Activated CD4-positive, alpha-beta T cell treated with anti-CD3 and anti-CD28 coated beads, Interleukin-2, amount 10 ng/mL, durations not matched to agents 24 days and 14 days (primary cell): Measurements from ENCODE around the gene BUD13. TPM values are rescaled to one million over a fixed set of nuclear protein-coding genes. Genes with fewer than 3 reads are reported as not detected.
"Not testable (repeated sequence)": the region's sequence is repeated elsewhere in the genome, so short reads cannot be mapped to it uniquely, and the experiment has no call there.

Experiments
- DNase-seq: peaks from one replicate; pipeline ENCODE4 v3.0.0; 2022
- H3K27ac Mint-ChIP-seq: one replicate; pipeline ENCODE4 v1.8.0; 2022; ENCODE audit warnings: mild to moderate bottlenecking, mixed read lengths
- H3K27me3 Mint-ChIP-seq: one replicate; pipeline ENCODE4 v1.8.0; 2022; ENCODE audit warnings: mixed read lengths
- H3K36me3 Mint-ChIP-seq: one replicate; pipeline ENCODE4 v1.8.0; 2022; ENCODE audit warnings: low read depth, mild to moderate bottlenecking, mixed read lengths
- H3K4me1 Mint-ChIP-seq: one replicate; pipeline ENCODE4 v1.8.0; 2021; ENCODE audit warnings: mixed read lengths
- H3K4me3 Mint-ChIP-seq: one replicate; pipeline ENCODE4 v1.8.0; 2022; ENCODE audit warnings: mild to moderate bottlenecking, moderate library complexity, mixed read lengths
- H3K9me3 Mint-ChIP-seq: one replicate; pipeline ENCODE4 v1.8.0; 2021; ENCODE audit warnings: mixed read lengths
- intact Hi-C: fragments of 100-400 bp; cut with micrococcal nuclease; formaldehyde crosslinking; loops from one replicate; pipeline ENCODE4 v1.15.1; 2023
- total RNA-seq: library from RNA; stranded (reverse); gene quantifications from 2 replicates; pipeline ENCODE4 v1.2.3, GENCODE V29; 2022

BUD13 gene
- total RNA-seq, 1 donor from 2014 or later = 31.5 TPM

GRCh38 chr11:116762132-116762531, 10.7 kb downstream of the BUD13 start:
- Mint-ChIP-seq H3K9me3 (no peaks in the 10 kb centered on the region), H3K36me3 (peaks cover 53% of the 10 kb centered on the region), H3K4me1 (peaks cover 6% of the 10 kb centered on the region), H3K27me3 (no peaks in the 10 kb centered on the region), H3K27ac (no peak overlapping the region), H3K4me3 (no peak overlapping the region)
- intact Hi-C loops = no loop called here
- DNase-seq = no peak

DNA sequence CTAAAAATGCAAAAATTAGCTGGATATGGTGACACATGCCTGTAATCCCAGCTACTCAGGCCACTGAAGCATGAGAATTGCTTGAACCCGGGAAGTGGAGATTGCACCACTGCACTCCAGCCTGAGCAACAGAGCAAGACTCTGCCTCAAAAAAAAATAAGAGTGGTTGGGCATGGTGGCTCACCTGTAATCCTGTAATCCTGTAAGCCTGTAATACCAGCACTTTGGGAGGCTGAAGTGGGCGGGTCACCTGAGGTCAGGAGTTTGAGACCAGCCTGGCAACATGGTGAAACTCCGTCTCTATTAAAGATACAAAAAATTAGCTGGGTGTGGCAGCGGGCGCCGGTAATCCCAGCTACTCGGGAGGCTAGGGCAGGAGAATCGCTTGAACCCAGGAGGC, 16.7 kb downstream of the BUD13 start:
- H3K27me3 Mint-ChIP-seq, DNase-seq, intact Hi-C loops, H3K4me3 Mint-ChIP-seq, H3K4me1 Mint-ChIP-seq, H3K27ac Mint-ChIP-seq, H3K9me3 Mint-ChIP-seq: not testable (repeated sequence)
- H3K36me3 Mint-ChIP-seq = peaks cover 56% of the 10 kb centered on the region

GRCh38 chr11:116750070-116750718, 22.6 kb downstream of the BUD13 start:
- intact Hi-C loops = no loop called here
- no peak for DNase-seq
- Mint-ChIP-seq H3K4me1 (peaks cover 5% of the 10 kb centered on the region), H3K36me3 (peaks cover 35% of the 10 kb centered on the region), H3K9me3 (no peaks in the 10 kb centered on the region), H3K27ac (no peak overlapping the region), H3K4me3 (no peak overlapping the region), H3K27me3 (no peaks in the 10 kb centered on the region)

DNA sequence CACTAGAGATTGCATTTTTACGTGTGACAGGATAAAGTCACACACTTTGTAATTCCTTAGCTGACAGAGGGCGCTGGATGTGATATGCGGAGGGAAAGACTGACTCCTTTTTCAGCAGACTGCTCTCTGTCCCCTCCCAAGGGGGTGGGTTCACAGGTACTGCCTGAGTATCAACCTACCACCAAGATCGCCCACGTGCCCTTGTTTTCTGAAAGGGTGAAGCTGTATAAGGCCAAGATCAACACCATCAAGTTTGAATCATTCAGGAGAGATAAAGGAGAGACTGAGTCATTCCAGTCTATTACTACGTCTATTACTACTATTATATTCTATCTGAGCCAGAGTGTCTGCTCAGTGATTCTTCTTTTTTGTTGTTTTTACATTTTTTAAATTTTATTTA, 30.7 kb downstream of the BUD13 start:
- no peak for DNase-seq
- no peaks in the 10 kb centered on the region for H3K27me3 Mint-ChIP-seq
- H3K27ac Mint-ChIP-seq = no peak overlapping the region
- intact Hi-C loops = no loop called here
- H3K9me3 Mint-ChIP-seq = no peaks in the 10 kb centered on the region
- peaks cover 4% of the 10 kb centered on the region for H3K36me3 Mint-ChIP-seq
- H3K4me3 Mint-ChIP-seq = no peak overlapping the region
- peaks cover 3% of the 10 kb centered on the region for H3K4me1 Mint-ChIP-seq

DNA sequence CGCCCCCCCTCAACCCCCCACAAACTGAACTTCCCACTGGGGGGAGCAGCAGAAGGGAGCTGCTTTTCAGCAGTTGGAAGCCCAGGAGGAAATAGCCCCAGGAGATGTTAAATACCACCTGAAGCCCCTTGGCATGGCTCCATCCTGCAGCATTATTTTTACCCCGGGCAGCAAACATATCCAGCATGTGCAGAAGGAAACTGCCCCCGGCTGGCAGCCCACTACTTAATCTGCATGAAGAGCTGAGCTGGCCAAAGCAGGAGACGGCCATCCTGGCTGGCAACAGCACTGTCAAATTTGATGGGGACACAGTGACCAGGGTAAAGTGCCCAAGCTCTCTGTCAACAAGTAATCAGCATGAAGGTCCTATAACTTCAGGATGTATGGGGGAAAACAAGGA, 32.0 kb downstream of the BUD13 start:
- intact Hi-C loops = no loop called here
- H3K27me3 Mint-ChIP-seq = no peaks in the 10 kb centered on the region
- peaks cover 3% of the 10 kb centered on the region for H3K4me1 Mint-ChIP-seq
- H3K9me3 Mint-ChIP-seq = no peaks in the 10 kb centered on the region
- no peaks in the 10 kb centered on the region for H3K36me3 Mint-ChIP-seq
- H3K4me3 Mint-ChIP-seq = no peak overlapping the region
- DNase-seq = no peak
- no peak overlapping the region for H3K27ac Mint-ChIP-seq

GRCh38 chr11:116738975-116739374, 33.8 kb downstream of the BUD13 start:
- H3K4me3 Mint-ChIP-seq = no peak overlapping the region
- H3K36me3 Mint-ChIP-seq = no peaks in the 10 kb centered on the region
- peaks cover 4% of the 10 kb centered on the region for H3K4me1 Mint-ChIP-seq
- H3K27ac Mint-ChIP-seq = peak overlapping the region; percentile 32
- intact Hi-C loops = no loop called here
- DNase-seq = no peak
- H3K27me3 Mint-ChIP-seq = no peaks in the 10 kb centered on the region
- H3K9me3 Mint-ChIP-seq = no peaks in the 10 kb centered on the region

DNA sequence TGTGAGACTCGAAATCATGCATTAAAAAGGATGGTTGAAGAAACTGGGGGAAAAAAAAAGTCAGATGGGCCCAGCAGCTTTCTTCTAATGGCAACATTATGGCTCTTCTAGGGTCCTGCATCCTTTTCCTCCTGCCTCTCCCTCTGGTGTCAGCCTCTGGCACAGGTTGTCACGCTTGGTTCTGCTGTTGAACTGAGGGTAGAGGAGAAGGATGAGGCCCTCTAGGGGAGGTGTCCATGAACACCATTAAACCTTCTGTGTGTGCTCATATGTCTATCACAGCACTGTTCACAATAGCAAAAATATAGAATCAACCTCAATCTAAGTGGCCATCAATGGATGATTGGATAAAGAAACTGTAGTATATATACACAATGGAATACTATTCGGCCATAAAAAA, 36.0 kb downstream of the BUD13 start:
- no peak for DNase-seq
- Mint-ChIP-seq H3K27ac (no peak overlapping the region), H3K4me1 (peaks cover 13% of the 10 kb centered on the region), H3K4me3 (no peak overlapping the region), H3K9me3 (no peaks in the 10 kb centered on the region), H3K36me3 (no peaks in the 10 kb centered on the region), H3K27me3 (no peaks in the 10 kb centered on the region)
- intact Hi-C loops = no loop called here

DNA sequence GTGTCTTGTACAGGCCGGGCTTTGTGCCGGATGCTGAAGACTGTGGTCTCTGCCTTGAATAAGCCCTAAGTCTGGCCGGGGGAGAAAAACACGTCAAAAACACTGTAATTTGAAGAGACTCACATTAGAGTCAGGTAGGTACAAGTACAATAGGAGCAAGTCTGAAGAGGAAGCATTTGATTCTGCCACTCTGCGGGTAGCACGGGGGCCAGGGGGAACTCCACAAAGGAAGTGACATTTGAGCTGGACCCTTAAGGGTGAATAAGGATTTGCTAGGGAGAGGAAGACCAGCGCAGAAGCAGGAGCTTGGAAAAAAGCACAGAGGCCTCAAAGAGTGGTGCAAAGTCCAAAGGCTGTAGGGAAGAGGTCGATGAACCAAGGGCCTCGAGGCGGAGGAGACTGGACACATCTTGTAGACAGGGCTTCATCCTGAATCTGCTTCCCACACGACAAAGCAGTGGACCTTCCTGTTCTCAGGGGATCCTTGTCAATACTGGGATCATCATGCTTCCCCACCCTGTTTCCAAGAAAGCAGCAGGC, 38.7 kb downstream of the BUD13 start:
- H3K27me3 Mint-ChIP-seq = no peaks in the 10 kb centered on the region
- no peak overlapping the region for H3K4me3 Mint-ChIP-seq
- H3K4me1 Mint-ChIP-seq = peaks cover 11% of the 10 kb centered on the region
- no peak for DNase-seq
- intact Hi-C loops = no loop called here
- no peaks in the 10 kb centered on the region for H3K36me3 Mint-ChIP-seq
- no peak overlapping the region for H3K27ac Mint-ChIP-seq
- no peaks in the 10 kb centered on the region for H3K9me3 Mint-ChIP-seq

DNA sequence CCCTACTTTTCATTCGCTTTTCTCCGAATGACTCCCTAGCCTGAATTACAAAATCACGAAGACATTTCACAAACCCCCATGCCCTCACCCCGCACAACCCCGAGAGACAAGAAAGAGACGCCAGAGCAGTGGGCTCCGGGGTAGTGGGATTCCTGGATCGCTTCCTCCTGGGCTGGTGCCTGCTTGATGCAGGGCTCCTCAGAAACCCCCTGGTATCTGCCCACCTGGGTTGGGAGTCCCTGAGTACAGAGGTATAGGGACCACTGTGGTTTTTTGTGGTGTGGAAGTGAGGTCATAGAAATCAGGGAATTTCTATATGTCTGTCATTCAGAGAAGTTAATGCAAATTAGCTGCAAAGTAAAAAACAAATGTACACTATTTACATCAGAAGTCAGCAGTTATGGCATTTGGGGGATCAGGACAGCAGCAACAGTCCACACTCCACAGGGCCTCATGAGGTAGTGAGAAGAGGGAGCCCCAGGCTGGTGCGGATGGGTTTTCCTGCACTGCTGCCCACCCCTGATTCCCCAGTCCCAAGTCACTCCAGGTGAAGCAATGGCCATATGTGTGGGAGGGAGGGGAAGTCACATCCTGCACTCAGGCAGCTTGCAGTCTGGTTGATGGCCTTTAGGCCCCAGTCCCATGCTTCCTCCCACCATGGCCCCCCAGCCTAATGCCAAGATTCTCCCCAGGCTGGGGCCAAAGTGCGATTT, 39.6 kb downstream of the BUD13 start:
- DNase-seq = no peak
- no peaks in the 10 kb centered on the region for H3K36me3 Mint-ChIP-seq
- intact Hi-C loops = no loop called here
- H3K27ac Mint-ChIP-seq = no peak overlapping the region
- H3K9me3 Mint-ChIP-seq = no peaks in the 10 kb centered on the region
- no peak overlapping the region for H3K4me3 Mint-ChIP-seq
- no peaks in the 10 kb centered on the region for H3K27me3 Mint-ChIP-seq
- H3K4me1 Mint-ChIP-seq = peaks cover 11% of the 10 kb centered on the region

GRCh38 chr11:116732271-116733042, 40.3 kb downstream of the BUD13 start:
- no peak overlapping the region for H3K4me3 Mint-ChIP-seq
- H3K36me3 Mint-ChIP-seq = no peaks in the 10 kb centered on the region
- DNase-seq = peak; percentile 86
- peaks cover 11% of the 10 kb centered on the region for H3K4me1 Mint-ChIP-seq
- H3K27ac Mint-ChIP-seq = no peak overlapping the region
- H3K9me3 Mint-ChIP-seq = no peaks in the 10 kb centered on the region
- H3K27me3 Mint-ChIP-seq = no peaks in the 10 kb centered on the region
- intact Hi-C loops = loop anchor here (1.0 kb wide), 1 partner anchor 374 kb away; no protein-coding TSS in a partner anchor

- Mint-ChIP-seq H3K27ac (no peak overlapping the region), H3K36me3 (no peaks in the 10 kb centered on the region), H3K4me3 (no peak overlapping the region), H3K9me3 (no peaks in the 10 kb centered on the region), H3K27me3 (no peaks in the 10 kb centered on the region), H3K4me1 (peaks cover 11% of the 10 kb centered on the region)
- no peak for DNase-seq
- intact Hi-C loops = loop anchor here (1.0 kb wide), 1 partner anchor 374 kb away; no protein-coding TSS in a partner anchor
Observed at GRCh38 chr11:116731821-116732220, 41.0 kb downstream of the BUD13 start.

GRCh38 chr11:116731097-116731761, 41.6 kb downstream of the BUD13 start:
- Mint-ChIP-seq H3K4me1 (peaks cover 11% of the 10 kb centered on the region), H3K27ac (no peak overlapping the region), H3K36me3 (no peaks in the 10 kb centered on the region), H3K27me3 (no peaks in the 10 kb centered on the region), H3K9me3 (no peaks in the 10 kb centered on the region), H3K4me3 (no peak overlapping the region)
- DNase-seq = no peak
- intact Hi-C loops = no loop called here

DNA sequence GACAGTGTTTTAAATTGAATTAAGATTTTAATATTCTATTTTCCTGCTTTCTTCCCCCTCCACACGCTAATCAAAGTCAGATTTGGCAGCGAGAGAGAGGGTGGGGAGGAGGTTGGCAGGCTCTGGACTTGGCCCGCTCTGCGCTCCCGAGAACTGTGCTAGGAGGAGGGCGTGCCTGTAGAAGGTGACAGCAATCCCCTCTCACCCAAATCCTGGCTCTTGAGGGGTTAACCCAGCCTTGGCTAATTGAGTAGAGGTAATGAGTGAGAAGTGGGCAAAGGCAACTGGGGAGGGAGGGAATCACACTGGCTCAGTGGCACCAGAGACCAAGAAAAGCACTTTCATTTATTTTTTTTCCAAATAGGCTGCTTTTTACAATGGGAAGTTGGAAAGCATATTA, 42.2 kb downstream of the BUD13 start:
- intact Hi-C loops = no loop called here
- no peaks in the 10 kb centered on the region for H3K27me3 Mint-ChIP-seq
- no peaks in the 10 kb centered on the region for H3K36me3 Mint-ChIP-seq
- no peak overlapping the region for H3K4me3 Mint-ChIP-seq
- H3K9me3 Mint-ChIP-seq = no peaks in the 10 kb centered on the region
- no peak for DNase-seq
- peaks cover 11% of the 10 kb centered on the region for H3K4me1 Mint-ChIP-seq
- no peak overlapping the region for H3K27ac Mint-ChIP-seq

- intact Hi-C loops = no loop called here
- peaks cover 11% of the 10 kb centered on the region for H3K4me1 Mint-ChIP-seq
- no peak overlapping the region for H3K27ac Mint-ChIP-seq
- H3K9me3 Mint-ChIP-seq = no peaks in the 10 kb centered on the region
- H3K27me3 Mint-ChIP-seq = no peaks in the 10 kb centered on the region
- no peak overlapping the region for H3K4me3 Mint-ChIP-seq
- no peaks in the 10 kb centered on the region for H3K36me3 Mint-ChIP-seq
- DNase-seq = no peak
Observed at GRCh38 chr11:116730241-116730561, 42.6 kb downstream of the BUD13 start.
